H9 (cell line): ENCODE measurements around the gene ABCA12. TPM values are rescaled to one million over a fixed set of nuclear protein-coding genes. Genes with fewer than 3 reads are reported as not detected.

Source experiments
- DNase-seq: peaks from one replicate; pipeline ENCODE4 v3.0.0-alpha.2; 2017
- H2AFZ ChIP-seq: one replicate; pipeline ENCODE4 v1.6.1; 2013; ENCODE audit warnings: mild to moderate bottlenecking, low read length, control low read depth, moderate library complexity
- H2AK5ac ChIP-seq: 2 replicates; pipeline ENCODE4 v1.6.1; 2013; ENCODE audit warnings: low read length, control low read depth, mixed read lengths; ENCODE audit not compliant: insufficient read length
- H2BK120ac ChIP-seq: one replicate; pipeline ENCODE4 v1.6.1; 2013; ENCODE audit warnings: low read depth, mild to moderate bottlenecking, low read length, control low read depth, inconsistent platforms; ENCODE audit not compliant: poor library complexity, severe bottlenecking
- H2BK12ac ChIP-seq: 2 replicates; pipeline ENCODE4 v1.6.1; 2013; ENCODE audit warnings: low read length, control low read depth, mixed read lengths, low read depth; ENCODE audit not compliant: insufficient read length
- H2BK15ac ChIP-seq: 2 replicates; pipeline ENCODE4 v1.6.1; 2013; ENCODE audit warnings: low read depth, low read length, control low read depth
- H2BK20ac ChIP-seq: one replicate; pipeline ENCODE4 v1.6.1; 2013; ENCODE audit warnings: low read depth, mild to moderate bottlenecking, low read length, control low read depth, inconsistent platforms; ENCODE audit not compliant: poor library complexity, severe bottlenecking
- H2BK5ac ChIP-seq: 2 replicates; pipeline ENCODE4 v1.6.1; 2013; ENCODE audit warnings: low read length, control low read depth, mixed read lengths; ENCODE audit not compliant: insufficient read length
- H3K14ac ChIP-seq: 2 replicates; pipeline ENCODE4 v1.6.1; 2013; ENCODE audit warnings: low read length, control low read depth; ENCODE audit not compliant: insufficient read depth
- H3K18ac ChIP-seq: 2 replicates; pipeline ENCODE4 v1.6.1; 2013; ENCODE audit warnings: low read depth, mild to moderate bottlenecking, mixed read lengths, low read length, control low read depth; ENCODE audit not compliant: insufficient read length
- H3K23ac ChIP-seq: 2 replicates; pipeline ENCODE4 v1.6.1; 2013; ENCODE audit warnings: low read length, control low read depth, mixed read lengths, low read depth; ENCODE audit not compliant: insufficient read length
- H3K23me2 ChIP-seq: 2 replicates; pipeline ENCODE4 v1.6.1; 2013; ENCODE audit warnings: low read depth, mild to moderate bottlenecking, mixed read lengths, low read length, control low read depth; ENCODE audit not compliant: insufficient read length, poor library complexity, severe bottlenecking
- H3K27ac ChIP-seq: 2 replicates; pipeline ENCODE4 v1.5.1; 2013; ENCODE audit warnings: low read length, control low read depth, mixed read lengths, low read depth; ENCODE audit not compliant: insufficient read length
- H3K27me3 ChIP-seq: 2 replicates; pipeline ENCODE4 v1.6.1; 2013; ENCODE audit warnings: low read length, control low read depth, inconsistent platforms; ENCODE audit not compliant: insufficient read depth
- H3K4ac ChIP-seq: 2 replicates; pipeline ENCODE4 v1.6.1; 2013; ENCODE audit warnings: low read depth, mild to moderate bottlenecking, control low read depth, inconsistent platforms, low read length, moderate library complexity
- H3K4me1 ChIP-seq: 2 replicates; pipeline ENCODE4 v1.6.1; 2013; ENCODE audit warnings: low read length, control low read depth, inconsistent platforms; ENCODE audit not compliant: insufficient read depth
- H3K4me2 ChIP-seq: 2 replicates; pipeline ENCODE4 v1.6.1; 2013; ENCODE audit warnings: low read length, control low read depth, mixed read lengths; ENCODE audit not compliant: insufficient read length, insufficient read depth
- H3K56ac ChIP-seq: 2 replicates; pipeline ENCODE4 v1.6.1; 2013; ENCODE audit warnings: low read depth, mild to moderate bottlenecking, mixed read lengths, low read length, control low read depth; ENCODE audit not compliant: insufficient read length
- H3K79me1 ChIP-seq: 2 replicates; pipeline ENCODE4 v1.6.1; 2013; ENCODE audit warnings: low read depth, mild to moderate bottlenecking, moderate library complexity, low read length, control low read depth, inconsistent platforms; ENCODE audit not compliant: insufficient read depth, poor library complexity, severe bottlenecking
- H3K79me2 ChIP-seq: 2 replicates; pipeline ENCODE4 v1.6.1; 2013; ENCODE audit warnings: low read length, control low read depth, inconsistent platforms; ENCODE audit not compliant: insufficient read depth
- H3K9ac ChIP-seq: 2 replicates; pipeline ENCODE4 v1.6.1; 2013; ENCODE audit warnings: low read length, control low read depth, mixed read lengths; ENCODE audit not compliant: insufficient read length; ENCODE audit errors: extremely low read depth
- H3K9me3 ChIP-seq: one replicate; pipeline ENCODE4 v1.6.1; 2013; ENCODE audit warnings: low read depth, low read length, inconsistent platforms; ENCODE audit not compliant: control insufficient read depth
- H3T11ph ChIP-seq: one replicate; pipeline ENCODE4 v1.6.1; 2013; ENCODE audit warnings: mild to moderate bottlenecking, low read length, control low read depth, inconsistent platforms
- H4K20me1 ChIP-seq: one replicate; pipeline ENCODE4 v1.6.1; 2013; ENCODE audit not compliant: control insufficient read depth, insufficient read length, insufficient read depth
- H4K5ac ChIP-seq: 2 replicates; pipeline ENCODE4 v1.6.1; 2013; ENCODE audit warnings: low read depth, mild to moderate bottlenecking, mixed read lengths, low read length, control low read depth; ENCODE audit not compliant: insufficient read length
- H4K8ac ChIP-seq: replicated peaks from 2 replicates; pipeline ENCODE4 v1.6.1; 2013; ENCODE audit warnings: low read length, control low read depth, mixed read lengths, low read depth; ENCODE audit not compliant: insufficient read length
- H4K91ac ChIP-seq: 2 replicates; pipeline ENCODE4 v1.6.1; 2013; ENCODE audit warnings: low read depth, mild to moderate bottlenecking, moderate library complexity, mixed read lengths, low read length, control low read depth; ENCODE audit not compliant: insufficient read length
- H3K27ac Mint-ChIP-seq, 3 experiments: 2 replicates in 2 of 3; 3 replicates in 1 of 3; pipeline ENCODE4 v1.8.0; 2020 to 2021; ENCODE audit warnings: mixed read lengths in 3 of 3, mild to moderate bottlenecking in 1 of 3, moderate library complexity in 1 of 3
- H3K27me3 Mint-ChIP-seq: 2 replicates; pipeline ENCODE4 v1.8.0; 2021; ENCODE audit warnings: low read depth, mild to moderate bottlenecking, moderate library complexity, mixed read lengths
- H3K36me3 Mint-ChIP-seq, 3 experiments: 2 replicates in 2 of 3; 3 replicates in 1 of 3; pipeline ENCODE4 v1.8.0; 2020 to 2021; ENCODE audit warnings: low read depth in 3 of 3, mixed read lengths in 3 of 3; ENCODE audit not compliant: insufficient read depth in 1 of 3
- H3K4me1 Mint-ChIP-seq, 2 experiments: 2 replicates each; pipeline ENCODE4 v1.8.0; 2020; ENCODE audit warnings: mixed read lengths in 2 of 2
- H3K4me3 Mint-ChIP-seq, 2 experiments: 2 replicates in 1 of 2; 3 replicates in 1 of 2; pipeline ENCODE4 v1.8.0; 2020 to 2021; ENCODE audit warnings: mild to moderate bottlenecking in 2 of 2, mixed read lengths in 2 of 2, moderate library complexity in 1 of 2
- H3K9me3 Mint-ChIP-seq, 2 experiments: 2 replicates in 1 of 2; 3 replicates in 1 of 2; pipeline ENCODE4 v1.8.0; 2020; ENCODE audit warnings: mild to moderate bottlenecking in 2 of 2, mixed read lengths in 2 of 2, moderate library complexity in 1 of 2
- CTCF ChIP-seq: fragments of 200-600 bp; sonication (generic); conservative IDR thresholded peaks from 3 replicates; pipeline ENCODE4 v1.8.0; 2021; ENCODE audit warnings: antibody characterized with exemption, mild to moderate bottlenecking
- WGBS: extraction: QIAGEN DNeasy Blood & Tissue Kit; methylation state at CpG from one replicate; pipeline ENCODE4 v1.1.7; 2013; ENCODE audit warnings: missing lambda C conversion rate, low lambda C conversion rate, mixed read lengths; ENCODE audit not compliant: insufficient read length; ENCODE audit errors: extremely low coverage; 5-methylcytosine and 5-hydroxymethylcytosine counted together
- total RNA-seq: library from RNA; stranded (reverse); gene quantifications from 2 replicates; pipeline ENCODE4 v1.2.1, GENCODE V29; 2021

Gene ABCA12
- total RNA-seq, 1 experiment from 2014 or later: not detected

DNA sequence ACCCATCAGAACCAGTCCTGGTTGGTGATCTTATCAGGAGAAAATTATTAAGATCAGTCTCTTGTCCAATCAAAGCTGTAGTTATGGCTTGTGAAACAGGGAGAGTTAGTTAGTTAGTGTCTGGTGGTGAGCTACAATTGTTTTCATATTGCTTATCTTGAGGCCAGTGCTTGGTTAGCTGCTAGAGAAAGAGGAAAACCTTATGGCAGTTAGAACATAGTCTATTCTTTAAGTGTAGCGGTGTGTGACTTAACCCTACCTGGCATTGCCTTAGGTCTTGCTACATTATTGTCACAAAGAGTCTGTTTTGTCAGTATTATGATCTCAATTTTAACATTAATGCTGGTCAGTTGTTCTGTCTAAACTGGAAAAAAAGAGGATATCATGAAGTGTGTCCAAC lies 11.5 kb upstream of the ABCA12 start:
- Histone ChIP-seq H3K79me2 (no peaks in the 10 kb centered on the region), H2BK12ac (no peak overlapping the region), H2BK120ac (no peak overlapping the region), H3K9ac (no peak overlapping the region), H3K23me2 (no peaks in the 10 kb centered on the region), H3K23ac (no peak overlapping the region), H3K4me1 (no peaks in the 10 kb centered on the region), H3K27ac (no peak overlapping the region), H4K5ac (no peak overlapping the region), H2BK5ac (no peak overlapping the region), H2BK20ac (no peak overlapping the region), H3K4me2 (no peak overlapping the region), H3T11ph (no peak overlapping the region), H4K8ac (no peak overlapping the region), H2BK15ac (no peak overlapping the region), H3K18ac (no peak overlapping the region), H4K91ac (no peak overlapping the region), H3K4ac (no peak overlapping the region), H3K56ac (no peak overlapping the region), H3K27me3 (no peaks in the 10 kb centered on the region), H2AK5ac (no peak overlapping the region), H3K9me3 (no peaks in the 10 kb centered on the region), H2AFZ (no peak overlapping the region), H3K79me1 (no peaks in the 10 kb centered on the region), H3K14ac (no peak overlapping the region), H4K20me1 (no peaks in the 10 kb centered on the region)
- Mint-ChIP-seq H3K36me3 (no peaks in the 10 kb centered on the region), H3K27me3 (peaks cover 2% of the 10 kb centered on the region; the same call in 1 of the 2 replicates), H3K27ac (no peak overlapping the region), H3K4me3 (no peak overlapping the region), H3K4me1 (no peaks in the 10 kb centered on the region), H3K9me3 (no peaks in the 10 kb centered on the region; a peak in 1 of 5 replicates)
- no CpG with 5 or more reads among the region's 1 CpG for WGBS
- TF ChIP-seq CTCF: no peak
- no peak for DNase-seq
